Activated B cell treated with CpG ODN at 0.5 μM for 24 hours (primary cell): ENCODE results near the gene GRK6. TPM values are rescaled to one million over a fixed set of nuclear protein-coding genes. Genes with fewer than 3 reads are reported as not detected.

Source experiments
- ATAC-seq: fragments of 200-7000 bp; cut with Tn5 transposase; one replicate; pipeline ENCODE4 v1.10.0; 2021; ENCODE audit warnings: low read depth, mild to moderate bottlenecking, moderate library complexity
- CTCF ChIA-PET: fragments of 350-600 bp; sonication (Branson Sonifier 250); formaldehyde crosslinking; loops from one replicate; lab custom pipeline; 2021; ENCODE audit warnings: antibody characterized with exemption; lab: Charles Lee
- POLR2A ChIA-PET: fragments of 350-600 bp; sonication (Branson Sonifier 250); formaldehyde crosslinking; loops from one replicate; lab custom pipeline; 2021; ENCODE audit warnings: antibody characterized with exemption; lab: Charles Lee
- DNase-seq: peaks from one replicate; pipeline ENCODE4 v3.0.0; 2022
- H3K27ac Mint-ChIP-seq: one replicate; pipeline ENCODE4 v1.8.0; 2020; ENCODE audit warnings: mixed read lengths
- H3K27me3 Mint-ChIP-seq: one replicate; pipeline ENCODE4 v1.8.0; 2021; ENCODE audit warnings: mixed read lengths
- H3K36me3 Mint-ChIP-seq: one replicate; pipeline ENCODE4 v1.8.0; 2021; ENCODE audit warnings: low read depth, mixed read lengths
- H3K4me1 Mint-ChIP-seq: one replicate; pipeline ENCODE4 v1.8.0; 2021; ENCODE audit warnings: mixed read lengths
- H3K4me3 Mint-ChIP-seq: one replicate; pipeline ENCODE4 v1.8.0; 2020; ENCODE audit warnings: mild to moderate bottlenecking, mixed read lengths
- H3K9me3 Mint-ChIP-seq: one replicate; pipeline ENCODE4 v1.8.0; 2020; ENCODE audit warnings: mixed read lengths
- CTCF ChIP-seq: fragments of 200-600 bp; IDR thresholded peaks from one replicate; pipeline ENCODE4 v1.8.0; 2022; ENCODE audit warnings: antibody characterized with exemption, mild to moderate bottlenecking
- intact Hi-C: fragments of 100-400 bp; cut with micrococcal nuclease; formaldehyde crosslinking; loops from one replicate; pipeline ENCODE4 v1.15.1; 2024
- total RNA-seq: library from RNA; stranded (reverse); gene quantifications from 2 replicates; pipeline ENCODE4 v1.2.3, GENCODE V29; 2022

Gene GRK6
- total RNA-seq, 1 donor from 2014 or later = 92.6 TPM

GRCh38 chr5:177473443-177474001 lies 47.0 kb downstream of the GRK6 start, which contains the start of gene DBN1:
Gene DBN1, minus strand, starts transcription at chr5:177473634. Its CDS starts 113 bp downstream, at chr5:177473521.
- POLR2A ChIA-PET = interaction anchor here (1.4 kb wide), 1 partner anchor 24 kb away, joined by 3 read pairs; the partner anchor contains the start of gene PDLIM7
- ATAC-seq (peak; percentile 64), DNase-seq (peak; percentile 33)
- Mint-ChIP-seq H3K27ac (peak within 1 kb of the TSS; percentile 12), H3K4me3 (peak within 1 kb of the TSS; percentile 78), H3K9me3 (no peaks in the 10 kb centered on the region), H3K27me3 (peaks cover 4% of the 10 kb centered on the region), H3K4me1 (peaks cover 19% of the 10 kb centered on the region), H3K36me3 (no peaks in the 10 kb centered on the region)
- CTCF ChIA-PET = interaction anchor here (1.3 kb wide), 1 partner anchor 83 kb away, joined by 3 read pairs; no protein-coding TSS in a partner anchor
- intact Hi-C loops = no loop called here
- no peak for TF ChIP-seq CTCF

- ChIA-PET POLR2A (interaction anchor here (1.4 kb wide), 1 partner anchor 23 kb away, joined by 3 read pairs; the partner anchor contains the start of gene PDLIM7), CTCF (interaction anchor here (1.3 kb wide), 1 partner anchor 83 kb away, joined by 3 read pairs; no protein-coding TSS in a partner anchor)
- Mint-ChIP-seq H3K27me3 (peaks cover 4% of the 10 kb centered on the region), H3K4me3 (peak overlapping the region; percentile 78), H3K27ac (peak overlapping the region; percentile 12), H3K9me3 (no peaks in the 10 kb centered on the region), H3K4me1 (peaks cover 24% of the 10 kb centered on the region), H3K36me3 (no peaks in the 10 kb centered on the region)
- DNase-seq = no peak
- no peak for TF ChIP-seq CTCF
- intact Hi-C loops = no loop called here
- ATAC-seq = no peak
These were observed 47.6 kb downstream of the GRK6 start for GRCh38 chr5:177474002-177474476.

- TF ChIP-seq CTCF = no peak
- Mint-ChIP-seq H3K27me3 (peaks cover 4% of the 10 kb centered on the region), H3K4me1 (peaks cover 34% of the 10 kb centered on the region), H3K4me3 (peak overlapping the region; percentile 24), H3K36me3 (no peaks in the 10 kb centered on the region), H3K27ac (no peak overlapping the region), H3K9me3 (no peaks in the 10 kb centered on the region)
- POLR2A ChIA-PET = interaction anchor here (0.7 to 1.4 kb wide), 2 partner anchors 23 to 27 kb away, joined by 3 read pairs; partner anchors contain the start of gene PDLIM7
- DNase-seq (no peak), ATAC-seq (no peak)
- intact Hi-C loops = no loop called here
- CTCF ChIA-PET = no interaction called here
These were observed 48.5 kb downstream of the GRK6 start for GRCh38 chr5:177474846-177475562.

GRCh38 chr5:177475563-177476427 lies 49.3 kb downstream of the GRK6 start:
- H3K9me3 Mint-ChIP-seq = no peaks in the 10 kb centered on the region
- no peak for TF ChIP-seq CTCF
- intact Hi-C loops = no loop called here
- peak overlapping the region; percentile 24 for H3K4me3 Mint-ChIP-seq
- H3K4me1 Mint-ChIP-seq = peaks cover 36% of the 10 kb centered on the region
- H3K36me3 Mint-ChIP-seq = no peaks in the 10 kb centered on the region
- DNase-seq (no peak), ATAC-seq (no peak)
- H3K27me3 Mint-ChIP-seq = peaks cover 4% of the 10 kb centered on the region
- peak overlapping the region; percentile 15 for H3K27ac Mint-ChIP-seq
- CTCF ChIA-PET = no interaction called here
- POLR2A ChIA-PET = no interaction called here
